ENCODE results near the gene PRSS33.

PRSS33 gene

DNA sequence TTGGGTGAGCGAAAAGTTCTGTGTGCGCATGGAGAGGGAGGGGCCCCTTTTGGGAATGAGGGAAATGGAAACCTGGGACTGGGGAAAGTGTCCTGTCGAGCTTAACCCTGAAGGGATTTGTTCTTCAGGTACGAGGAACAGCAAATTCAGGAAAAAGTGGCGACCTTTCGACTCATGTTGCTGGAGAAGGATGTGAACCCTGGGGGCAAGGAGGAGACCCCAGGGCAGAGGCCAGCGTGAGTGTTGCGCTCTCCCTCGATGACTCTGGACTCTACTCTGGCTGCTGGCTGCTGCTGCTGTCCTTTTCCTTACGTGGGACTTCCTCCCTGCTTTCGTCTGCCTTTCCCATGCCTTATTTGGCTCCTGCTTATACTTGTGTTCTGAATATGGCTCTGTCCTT is 30.0 kb downstream of the PRSS33 start:
- no peak for DNase-seq

DNA sequence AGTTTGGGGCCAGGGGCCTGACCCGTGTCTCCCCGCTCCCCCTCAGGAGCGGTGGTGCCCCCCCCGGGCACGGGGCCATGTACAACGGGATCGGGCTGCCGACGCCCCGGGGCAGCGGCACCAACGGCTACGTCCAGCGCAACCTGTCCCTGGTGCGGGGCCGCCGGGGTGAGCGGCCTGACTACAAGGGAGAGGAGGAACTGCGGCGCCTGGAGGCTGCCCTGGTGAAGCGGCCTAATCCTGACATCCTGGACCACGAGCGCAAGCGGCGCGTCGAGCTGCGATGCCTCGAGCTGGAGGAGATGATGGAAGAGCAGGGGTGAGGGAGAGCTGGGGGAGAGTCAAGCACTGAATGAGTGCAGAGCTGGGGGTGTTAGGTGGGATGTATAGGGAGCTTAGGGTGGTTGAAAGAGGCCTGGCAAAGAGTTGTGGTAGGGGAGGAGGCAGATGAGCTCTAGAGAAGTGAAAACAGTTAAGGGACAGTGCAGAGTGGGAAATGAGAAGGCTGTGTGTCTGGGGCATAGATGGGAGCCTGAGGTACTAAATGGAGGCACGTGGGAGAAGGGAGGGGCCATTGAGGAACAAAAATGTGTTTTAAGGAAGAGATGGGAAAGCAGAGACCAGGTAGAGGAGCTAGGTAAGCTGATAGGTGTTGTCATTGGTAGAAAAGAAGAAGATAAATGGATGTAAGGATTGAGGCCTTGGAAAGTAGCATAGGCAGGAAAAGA is 30.9 kb downstream of the PRSS33 start:
- DNase-seq: no peak

DNA sequence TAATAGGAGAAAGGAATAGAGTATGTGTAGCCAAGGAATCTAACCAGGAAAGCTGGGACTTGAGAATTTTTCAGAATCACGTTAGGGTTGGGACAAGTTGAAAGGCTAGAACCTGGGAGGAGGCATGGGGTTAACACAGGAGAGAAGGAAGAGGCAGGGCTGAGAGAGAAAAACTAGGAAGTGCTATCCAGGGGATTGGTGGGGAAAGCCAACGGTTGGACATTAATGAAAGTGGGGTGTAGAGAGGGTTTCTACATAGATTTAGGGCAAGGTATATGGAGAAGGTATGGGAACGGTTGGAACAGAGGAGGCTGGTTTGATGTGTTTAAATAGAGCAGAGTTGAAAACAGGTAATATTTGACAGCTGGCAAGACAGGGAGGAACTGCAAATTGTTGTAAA is 32.2 kb downstream of the PRSS33 start:
- no peak for DNase-seq

DNA sequence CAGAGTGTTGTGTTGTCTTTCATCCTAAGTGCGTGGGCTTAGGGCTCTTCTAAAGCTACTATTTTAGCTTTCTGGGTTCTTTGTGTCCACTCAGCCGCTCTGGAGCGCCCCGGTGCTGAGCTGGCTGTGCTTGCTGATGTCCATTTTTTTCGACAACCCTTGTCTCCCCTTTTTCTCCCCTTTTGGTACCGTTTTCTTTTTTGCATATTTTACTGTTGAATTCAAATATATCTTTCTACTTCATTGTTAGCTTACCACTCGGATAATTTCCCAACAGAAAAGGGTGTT is 33.7 kb downstream of the PRSS33 start:
- no peak for DNase-seq

DNA sequence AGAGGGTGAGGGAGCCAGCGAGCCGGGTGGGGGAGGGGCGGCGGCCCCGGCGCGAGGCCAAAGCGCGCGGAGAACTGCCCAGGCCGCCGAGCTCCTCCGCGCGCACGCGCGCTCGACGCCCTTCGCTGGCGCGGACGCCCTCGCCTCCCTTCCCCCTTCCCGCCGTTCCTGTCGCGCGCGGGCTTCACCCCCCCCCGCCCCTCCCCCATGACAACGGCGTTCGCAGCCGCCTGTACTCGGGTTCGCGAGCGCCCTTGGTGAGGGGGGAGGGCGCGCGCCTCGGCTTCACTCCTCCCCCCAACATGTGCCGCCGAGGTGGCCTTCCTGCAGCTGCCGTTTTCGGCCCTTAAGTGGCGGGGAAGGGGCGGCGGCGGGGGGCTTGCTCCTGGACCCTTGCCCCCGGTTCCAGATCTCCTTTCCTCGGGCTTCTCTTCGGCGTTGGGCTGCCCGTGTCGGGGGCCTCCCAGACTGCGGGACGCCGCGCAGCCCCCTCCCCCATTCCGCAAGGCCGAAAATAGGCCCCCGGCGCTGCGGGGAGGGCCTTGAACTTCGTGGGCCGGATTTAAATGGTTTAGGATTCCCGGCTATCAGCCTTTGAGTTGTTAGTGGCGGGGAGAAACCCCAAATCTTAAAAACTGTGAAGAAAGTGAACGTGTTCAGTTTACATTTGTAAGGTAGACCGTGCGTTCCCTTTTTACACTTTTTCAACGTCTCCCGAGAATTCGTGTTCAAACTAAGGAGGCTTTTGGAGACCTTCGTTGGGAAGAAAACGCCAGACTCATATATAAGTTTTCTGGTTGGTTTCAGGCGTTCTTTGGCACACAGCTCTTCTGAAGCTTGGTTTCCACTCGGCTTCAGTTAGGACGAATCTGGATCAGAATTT is 34.3 kb downstream of the PRSS33 start:
- peak; percentile 83 for DNase-seq

DNA sequence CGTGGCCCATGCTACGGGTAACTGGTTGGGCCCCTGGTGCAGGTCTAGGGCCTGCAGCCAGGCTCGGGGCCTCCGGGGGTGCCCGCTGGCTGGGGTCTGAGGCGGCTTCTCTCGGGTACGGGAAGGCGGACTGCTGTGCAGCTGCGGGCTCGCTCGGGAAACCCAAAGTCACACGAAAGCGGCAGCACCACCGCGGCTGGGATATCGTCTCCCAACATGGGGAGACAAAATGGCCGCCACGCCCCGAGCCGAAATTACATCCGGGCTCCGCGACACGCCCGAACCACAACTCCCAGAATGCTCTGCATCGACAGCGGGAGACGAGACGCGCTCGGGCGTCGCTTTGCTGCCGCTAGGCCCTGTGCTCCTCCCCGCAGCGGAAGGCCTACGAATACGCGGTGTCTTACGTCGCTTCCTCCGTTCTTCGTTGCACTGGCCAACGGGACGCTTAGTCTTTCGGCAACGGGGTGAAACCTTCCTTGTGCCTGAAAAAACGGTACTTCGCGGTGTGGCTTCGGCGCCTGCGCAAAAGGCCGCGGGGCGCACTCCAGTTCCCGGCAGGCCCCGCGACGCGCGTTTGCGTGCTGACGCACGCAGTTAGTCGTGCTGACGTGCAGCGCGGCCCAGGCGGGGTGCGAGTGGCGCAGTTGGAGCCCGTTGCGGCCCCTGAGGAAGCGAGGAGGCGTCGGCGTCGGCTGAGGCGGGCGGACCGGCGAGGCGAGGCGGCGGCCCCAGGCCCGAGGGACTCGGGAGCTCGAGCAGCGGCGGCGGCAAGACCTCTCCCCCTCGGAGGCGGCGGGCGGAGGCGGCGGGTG is 35.1 kb downstream of the PRSS33 start, which contains the start of gene SRRM2:
Gene SRRM2, plus strand, starts transcription at position 604 of the 815 bp plus-strand sequence. CDS start 3,727 bp downstream, outside the sequence.
- peak; percentile 97 for DNase-seq

DNA sequence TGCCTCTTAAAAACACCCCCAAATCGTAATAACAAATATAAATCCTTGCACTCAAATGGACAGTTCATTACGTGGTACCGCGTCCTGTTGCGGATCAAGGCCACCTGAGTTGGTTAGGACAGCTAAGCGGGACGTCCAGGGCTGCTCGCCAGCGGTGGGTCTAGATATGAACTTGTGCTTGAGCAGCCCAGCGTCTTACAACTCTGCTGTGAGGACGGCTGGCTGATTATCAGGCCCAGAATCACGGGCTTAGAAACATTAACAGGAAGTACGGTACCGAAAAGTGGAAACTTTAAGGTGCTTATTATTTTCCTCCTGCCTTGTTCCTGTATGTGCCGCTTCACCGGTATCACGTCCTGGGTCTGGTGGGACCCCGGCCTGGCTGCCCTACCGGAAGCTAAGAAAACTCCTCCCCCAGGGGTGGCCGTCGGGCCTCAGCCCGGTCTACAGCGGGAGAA is 35.8 kb downstream of the PRSS33 start:
- peak; percentile 74 for DNase-seq

DNA sequence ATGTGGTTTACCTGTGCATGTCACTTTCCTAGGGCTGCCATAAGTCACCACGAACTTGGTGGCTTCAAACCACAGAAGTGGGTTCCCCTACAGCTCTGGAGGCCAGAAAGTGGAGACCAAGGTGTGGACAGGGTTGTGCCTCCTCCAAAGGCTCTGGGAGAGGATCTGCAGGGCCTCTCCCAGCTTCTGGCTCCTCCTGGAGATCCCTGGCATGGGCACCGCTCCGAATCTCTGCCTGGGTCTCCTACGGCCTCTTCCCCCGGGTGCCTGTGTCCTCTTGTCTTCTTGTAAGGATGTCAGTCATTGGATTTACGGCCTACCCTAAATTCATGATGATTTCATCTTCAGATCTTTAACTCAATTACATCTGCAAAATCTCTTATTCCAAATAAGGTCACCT is 37.4 kb downstream of the PRSS33 start:
- no peak for DNase-seq

DNA sequence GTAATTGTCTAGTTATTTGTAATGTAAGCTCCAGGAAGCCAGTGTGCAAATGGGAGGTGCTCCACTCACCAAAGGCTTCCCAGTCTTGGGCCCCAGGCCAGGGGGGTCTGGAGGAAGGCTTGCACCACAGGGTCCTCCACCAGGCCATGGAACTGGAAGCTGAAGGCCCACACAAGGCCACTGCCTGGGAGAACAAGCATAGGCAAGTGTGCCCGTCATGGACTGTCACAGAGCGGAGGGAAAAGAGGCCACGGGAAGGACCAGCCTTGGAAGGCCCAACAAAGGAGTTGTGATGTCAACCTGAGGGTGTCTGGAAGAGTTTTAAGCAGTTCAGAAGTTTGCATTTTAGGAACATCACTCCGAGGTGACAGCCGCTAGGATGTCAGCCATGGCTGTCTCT is 37.9 kb downstream of the PRSS33 start:
- no peak for DNase-seq

DNA sequence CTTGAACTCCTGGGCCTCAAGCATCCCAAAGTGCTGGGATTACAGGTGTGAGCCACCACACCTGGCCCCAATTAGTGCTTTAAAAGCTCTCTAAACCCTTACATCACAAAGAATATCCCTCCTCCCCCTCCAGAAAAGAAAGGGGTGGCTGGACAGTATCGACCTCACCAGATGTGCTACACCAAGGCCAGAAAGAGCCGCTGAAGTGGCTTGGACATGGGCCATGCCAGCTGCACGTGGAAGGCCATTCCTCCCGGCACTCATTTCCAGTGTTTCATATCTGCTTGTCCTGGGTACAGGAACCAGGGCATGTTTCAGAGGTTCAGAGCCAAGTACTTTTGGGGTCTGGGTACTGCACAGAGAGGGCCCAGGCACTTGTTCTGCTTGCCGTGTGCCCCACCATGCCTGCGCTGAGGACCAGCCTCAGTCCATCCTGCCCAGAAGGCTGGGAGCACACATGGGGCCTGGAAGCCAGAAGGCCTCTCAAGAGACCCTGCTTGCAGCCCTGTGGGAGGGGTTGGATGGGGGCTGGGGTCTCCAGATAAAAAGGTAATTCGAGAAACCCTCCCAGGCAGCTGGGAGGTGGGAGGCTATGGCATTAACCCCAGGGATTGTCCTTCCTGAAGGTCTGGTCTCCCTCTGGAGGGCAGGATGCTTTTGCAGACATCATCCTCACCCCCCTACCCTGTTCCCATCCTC is 38.5 kb downstream of the PRSS33 start:
- no peak for DNase-seq

DNA sequence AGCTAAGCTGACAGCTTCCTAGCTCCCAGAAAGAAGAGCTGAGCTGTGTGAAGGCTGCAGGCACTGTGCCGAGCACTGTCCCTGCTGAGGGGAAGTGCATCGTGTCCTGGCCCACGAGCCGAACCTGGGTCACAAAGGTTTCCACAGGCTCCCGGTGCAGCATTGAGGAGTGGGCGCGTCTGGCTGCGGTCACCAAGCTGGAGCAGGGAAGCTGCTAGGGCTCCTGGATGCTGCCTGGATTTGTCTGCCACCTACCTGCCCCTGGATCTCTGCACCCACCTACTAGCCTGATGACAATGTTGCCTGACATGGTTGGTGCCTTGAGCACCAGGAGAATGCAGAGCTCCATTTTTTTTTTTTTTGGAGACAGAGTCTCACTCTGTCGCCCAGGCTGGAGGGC is 41.4 kb downstream of the PRSS33 start:
- DNase-seq: no peak

DNA sequence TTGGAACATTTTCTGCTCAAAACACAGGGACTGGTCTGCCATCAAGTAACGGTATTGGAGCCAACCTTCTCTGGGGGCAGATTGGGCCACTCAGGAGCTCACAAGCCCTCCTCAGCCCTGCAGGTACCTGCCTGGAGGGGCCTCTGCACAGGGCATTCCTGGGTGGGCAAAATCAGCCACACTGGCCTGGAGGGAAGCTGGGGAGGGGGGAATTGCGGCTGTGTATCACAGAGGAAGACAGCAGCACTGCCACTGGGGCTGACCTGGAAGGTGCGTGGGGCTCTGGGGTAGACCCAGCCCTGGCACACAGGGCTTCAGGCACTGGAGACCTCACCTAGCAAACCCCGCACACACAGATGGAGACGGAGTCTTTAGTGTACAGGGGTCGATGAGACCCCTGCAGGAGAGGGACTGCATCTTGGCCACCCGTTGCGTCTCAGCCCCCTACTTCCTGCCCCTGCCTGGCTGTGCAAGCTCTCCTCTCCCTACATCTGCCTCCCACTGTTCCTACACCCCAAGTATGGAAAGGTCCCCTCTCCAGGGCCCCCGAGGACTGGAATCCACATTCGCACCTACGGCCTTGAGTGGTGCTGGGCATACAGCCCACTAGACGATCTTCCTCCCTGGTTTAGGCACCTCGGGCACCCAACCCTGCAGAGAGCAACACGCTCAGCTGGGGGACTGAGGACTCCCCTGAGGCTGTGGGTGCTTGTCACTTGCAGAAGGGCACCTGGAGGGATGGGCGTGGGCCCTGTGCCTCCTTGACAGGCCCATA is 42.1 kb downstream of the PRSS33 start:
- DNase-seq: no peak

DNA sequence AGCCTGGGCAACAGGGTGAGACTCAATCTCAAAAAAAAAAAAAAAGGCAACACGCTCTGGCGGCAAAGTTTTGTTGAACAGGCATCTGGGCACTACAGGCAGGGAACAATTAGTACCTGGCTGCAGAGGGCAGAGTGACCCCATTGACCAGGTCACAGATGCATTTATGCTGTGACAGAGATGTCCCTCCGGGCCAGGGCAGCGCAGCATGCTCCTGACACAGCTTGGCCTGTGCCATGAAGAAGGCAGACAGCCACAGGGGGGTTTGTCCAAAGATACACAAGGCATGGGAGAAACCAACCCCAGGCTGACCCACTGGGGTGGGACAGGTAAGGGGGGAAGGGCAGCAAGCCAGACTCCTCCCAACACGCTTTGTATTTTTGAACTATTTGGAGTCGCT is 42.6 kb downstream of the PRSS33 start:
- no peak for DNase-seq

DNA sequence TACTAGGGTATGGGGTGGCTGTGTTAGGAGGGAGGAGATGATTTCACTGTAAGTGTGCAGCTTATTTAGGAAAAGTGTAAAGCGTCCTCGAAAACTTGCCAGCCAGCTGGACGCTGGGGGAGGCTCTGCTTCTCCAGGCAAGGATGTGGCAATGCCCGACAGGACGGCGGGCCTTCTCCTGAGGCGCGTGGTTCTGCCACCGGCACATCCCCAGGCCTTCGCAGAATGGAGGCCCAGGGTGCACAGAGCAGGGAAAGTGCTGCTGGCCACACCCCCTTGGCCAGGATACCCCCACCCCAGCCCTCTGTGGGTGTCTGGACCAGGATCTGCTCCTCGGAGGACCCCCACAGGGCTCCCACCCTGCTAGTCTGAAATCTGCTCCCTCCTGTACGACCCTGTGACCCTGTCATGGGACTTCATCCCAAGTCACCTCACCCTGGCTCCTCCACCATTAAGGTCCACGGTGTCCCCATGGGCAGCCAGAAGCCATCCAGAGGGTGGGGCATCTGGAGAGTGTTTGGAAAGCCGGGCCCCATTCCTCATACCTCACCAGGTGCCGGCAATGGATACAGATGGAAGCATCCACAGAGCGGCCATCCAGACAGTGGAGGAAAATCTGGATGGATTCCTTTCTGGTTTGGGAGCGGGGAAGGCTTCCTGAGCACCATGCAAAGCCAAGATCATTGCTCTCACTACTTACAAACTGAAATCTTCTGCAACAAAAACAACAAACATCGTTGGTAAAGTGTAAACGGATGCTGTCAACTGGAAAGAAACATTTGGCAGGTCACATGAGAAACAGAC is 44.2 kb downstream of the PRSS33 start:
- DNase-seq: no peak

DNA sequence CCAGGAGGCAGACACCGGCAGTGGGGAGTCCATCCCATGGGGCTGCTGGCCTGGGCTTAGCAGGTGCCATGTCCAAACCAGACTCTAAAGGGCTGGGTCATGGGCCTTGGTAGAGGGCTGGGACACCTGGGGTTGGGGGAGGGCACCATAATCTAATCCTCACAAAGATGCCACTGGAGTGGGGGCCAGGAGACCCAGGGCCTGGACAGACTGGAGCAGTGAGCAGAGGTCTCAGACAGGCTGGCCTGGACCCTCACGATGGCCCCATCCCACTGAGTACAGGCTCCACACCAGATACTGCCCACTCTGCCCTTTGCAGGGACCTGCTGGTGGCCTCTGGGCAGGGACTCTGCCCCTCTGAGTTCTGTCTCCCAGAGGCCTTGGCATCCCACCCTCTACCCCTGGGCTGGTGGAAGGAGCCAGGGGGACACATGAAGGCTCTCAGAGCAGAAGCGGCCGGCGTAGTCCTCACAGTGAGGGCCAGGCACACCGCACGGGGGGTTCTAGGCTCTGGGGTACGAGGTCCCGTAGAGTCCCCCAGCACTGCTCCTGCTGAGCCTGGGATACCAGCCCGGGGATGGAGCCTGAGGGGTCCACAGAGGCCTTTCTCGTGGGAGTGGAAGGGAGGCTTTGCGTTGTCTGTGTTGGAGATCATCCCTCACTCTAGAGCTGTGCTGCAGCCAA is 44.9 kb downstream of the PRSS33 start:
- DNase-seq: no peak

DNA sequence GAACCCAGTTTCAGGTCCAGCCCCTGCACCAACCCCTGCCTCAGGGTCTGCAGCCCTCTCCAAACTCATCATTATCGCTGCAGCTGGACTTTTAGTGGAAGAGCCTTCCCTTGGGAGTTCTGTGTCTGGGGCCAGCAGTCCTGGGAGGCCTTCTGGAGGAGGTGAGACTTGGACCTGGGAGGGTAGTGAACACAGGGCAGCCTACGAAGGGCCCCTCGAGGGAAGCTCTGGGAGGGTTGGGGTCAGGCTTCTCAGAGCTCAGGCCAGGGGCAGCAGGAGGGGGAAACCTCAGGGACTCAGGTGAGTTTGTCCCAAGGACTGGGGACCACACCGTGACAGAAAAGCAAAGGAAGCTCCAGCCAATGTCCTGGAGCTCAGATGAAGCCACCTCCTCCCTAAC is 46.2 kb downstream of the PRSS33 start:
- DNase-seq: no peak

DNA sequence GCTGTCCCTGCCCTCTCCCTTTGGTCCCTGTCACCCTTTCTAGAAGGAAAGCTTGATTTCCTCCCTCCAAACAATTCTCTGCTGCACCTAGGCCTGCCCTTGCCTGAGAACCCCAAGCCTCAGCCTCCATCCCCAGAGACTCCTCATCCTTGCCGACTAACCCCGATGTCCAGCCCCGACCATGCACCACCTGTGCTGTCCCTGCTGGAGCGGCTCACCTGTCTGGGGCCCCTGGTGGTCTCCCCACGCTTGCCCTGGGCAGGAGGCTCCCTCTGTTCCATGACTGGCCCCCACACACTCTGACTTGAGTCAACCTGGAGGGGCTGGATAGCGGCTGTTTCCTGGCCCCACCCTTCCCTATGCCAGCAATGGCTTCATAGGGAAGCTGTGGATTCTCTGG is 46.9 kb downstream of the PRSS33 start:
- DNase-seq: no peak

DNA sequence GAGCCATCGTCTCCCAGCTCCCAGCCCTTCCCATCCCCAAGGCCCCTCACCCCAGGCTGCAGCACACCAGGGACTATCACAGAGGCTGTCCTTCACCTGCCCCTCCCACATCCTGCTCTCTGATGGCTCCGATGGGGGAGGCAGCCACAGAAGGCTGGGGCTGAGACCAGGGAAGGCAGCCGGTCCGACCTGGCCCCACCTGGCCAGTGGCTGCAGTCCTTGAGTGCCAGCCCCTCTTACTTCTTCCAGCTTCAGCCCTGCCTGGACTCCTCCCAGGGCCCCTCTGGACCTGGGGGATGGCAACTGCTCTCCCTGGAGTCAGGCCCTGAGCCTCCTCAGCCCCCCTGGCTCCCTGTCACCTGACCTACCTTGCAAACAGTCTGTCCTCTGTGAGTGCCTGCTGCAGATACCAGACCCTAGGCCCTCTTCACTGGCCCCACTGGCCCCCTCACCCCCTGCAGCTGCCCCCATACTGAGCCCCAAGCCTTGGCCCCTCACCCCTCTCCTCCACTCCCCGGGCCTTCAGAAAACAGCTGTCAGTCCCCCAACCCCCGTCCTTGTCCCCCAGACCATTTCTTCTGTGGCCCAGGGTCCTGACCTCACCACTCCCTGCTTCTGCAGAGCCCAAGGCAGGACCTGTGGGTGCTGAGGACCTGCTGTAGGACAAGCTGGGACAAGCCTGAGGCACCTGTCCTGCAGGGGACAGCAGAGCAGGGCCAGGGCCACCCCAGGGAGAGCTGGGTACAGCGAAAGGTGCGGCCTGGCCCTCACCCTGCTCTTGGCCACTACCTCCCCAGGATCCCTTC is 47.5 kb downstream of the PRSS33 start:
- DNase-seq: no peak

DNA sequence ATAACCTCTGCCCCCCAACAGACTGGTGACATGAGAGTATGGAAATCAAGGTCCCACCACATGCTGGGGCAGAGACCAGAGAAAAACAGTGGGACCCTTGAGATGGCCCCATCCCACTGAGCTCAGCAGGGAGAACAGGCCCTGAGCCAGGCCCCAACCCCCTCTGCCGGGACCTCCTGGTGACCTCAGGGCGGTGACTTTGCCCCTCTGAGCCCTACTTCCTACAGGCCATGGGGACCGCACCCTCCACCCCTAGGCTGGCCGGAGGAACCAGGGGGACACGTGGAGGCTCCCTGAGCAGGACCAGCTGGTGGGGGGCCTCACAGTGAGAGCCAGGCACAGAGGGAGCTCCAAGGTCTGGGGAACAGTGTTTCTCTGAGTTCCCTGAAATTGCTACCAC is 48.7 kb downstream of the PRSS33 start:
- DNase-seq: no peak

All from COR-L47 (cell line).